Tibial nerve (tissue), 4 donors: ENCODE measurements around the gene NUMB. TPM values are rescaled to one million over a fixed set of nuclear protein-coding genes. Genes with fewer than 3 reads are reported as not detected.

Source experiments
- DNase-seq, 2 donors: peaks; one replicate each; pipeline ENCODE4 v3.0.0-alpha.2; 2019; ENCODE audit warnings: low spot score in 2 of 2
- H3K27ac ChIP-seq, 4 donors: fragments of 200-600 bp; sonication (generic) in 3 of 4; one replicate each; pipeline ENCODE4 v1.5.1; 2017 to 2019; ENCODE audit warnings: mild to moderate bottlenecking in 1 of 4
- H3K27me3 ChIP-seq, 2 donors: fragments of 200-600 bp; sonication (generic) in 1 of 2; one replicate each; pipeline versions ENCODE4 v1.5.1 to v1.6.0; 2017 to 2019
- H3K36me3 ChIP-seq, 3 donors: fragments of 200-600 bp; sonication (generic); one replicate each; pipeline ENCODE4 v1.5.1; 2018 to 2019
- H3K4me1 ChIP-seq, 4 donors: fragments of 200-600 bp; sonication (generic) in 3 of 4; one replicate each; pipeline ENCODE4 v1.5.1; 2017 to 2019
- H3K4me3 ChIP-seq, 4 donors: fragments of 200-600 bp; sonication (generic) in 3 of 4; one replicate each; pipeline ENCODE4 v1.5.1; 2017 to 2019; ENCODE audit warnings: mild to moderate bottlenecking in 1 of 4, moderate library complexity in 1 of 4
- H3K9me3 ChIP-seq, 4 donors: fragments of 200-600 bp; sonication (generic) in 3 of 4; one replicate each; pipeline ENCODE4 v1.5.1; 2017 to 2019
- EP300 ChIP-seq, 2 donors: sonication (generic); formaldehyde crosslinking; IDR thresholded peaks; one replicate each; pipeline ENCODE4 v1.6.1; 2017; ENCODE audit warnings: antibody characterized with exemption in 2 of 2, mild to moderate bottlenecking in 1 of 2
- POLR2A ChIP-seq, 2 donors: fragments of 450-650 bp; IDR thresholded peaks; one replicate each; pipeline ENCODE4 v1.6.1; 2017; ENCODE audit warnings: antibody characterized with exemption in 2 of 2, mild to moderate bottlenecking in 2 of 2, moderate library complexity in 2 of 2
- WGBS, 2 donors: methylation state at CpG; one replicate each; pipeline ENCODE4 v1.1.5; 2018; 5-methylcytosine and 5-hydroxymethylcytosine counted together
- total RNA-seq, 4 donors: library from RNA; depleted of rRNA; stranded (reverse); fragments of >200 nt; gene quantifications; one replicate each; pipeline ENCODE4 v1.1.0, GENCODE V29; 2016
- TF ChIP-seq, protein P1 (sequence below), 5 experiments: fragments of 200-600 bp in 3 of 5; fragments of 450-650 bp in 2 of 5; sonication (generic) in 3 of 5; IDR thresholded peaks; one replicate each; pipeline ENCODE4 v1.5.1; 2016 to 2019; ENCODE audit warnings: antibody characterized with exemption in 5 of 5, mild to moderate bottlenecking in 3 of 5, moderate library complexity in 2 of 5

The NUMB gene
- total RNA-seq, 4 donors from 2014 or later, result 50.7 to 81.9 (median 60.2) TPM

DNA sequence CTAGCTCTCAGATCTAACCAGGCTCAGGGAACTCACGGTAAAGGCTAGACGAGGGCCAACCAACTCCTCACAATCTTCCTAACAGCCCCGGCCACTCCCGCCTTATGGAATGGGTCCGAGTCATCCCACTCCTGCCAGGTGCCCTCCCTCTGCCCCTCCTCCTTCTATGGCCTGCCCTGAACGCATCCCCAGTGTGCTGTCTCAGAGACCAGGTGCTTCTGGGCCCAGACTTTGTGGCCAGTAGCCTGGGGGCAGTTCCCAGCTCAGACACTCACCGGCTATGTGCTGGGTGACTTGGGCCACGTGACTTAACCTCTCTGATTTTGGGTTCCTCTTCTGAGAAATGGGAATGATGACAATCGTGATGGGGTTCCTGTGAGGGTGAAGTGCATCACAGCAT lies 198.5 kb downstream of the NUMB start:
- no peak overlapping the region for H3K27ac ChIP-seq
- no peak overlapping the region for H3K4me3 ChIP-seq
- H3K27me3 ChIP-seq, result no peaks in the 10 kb centered on the region
- no peak for TF ChIP-seq POLR2A (IDR thresholded peaks at IDR 0.05)
- TF ChIP-seq, protein P1, sequence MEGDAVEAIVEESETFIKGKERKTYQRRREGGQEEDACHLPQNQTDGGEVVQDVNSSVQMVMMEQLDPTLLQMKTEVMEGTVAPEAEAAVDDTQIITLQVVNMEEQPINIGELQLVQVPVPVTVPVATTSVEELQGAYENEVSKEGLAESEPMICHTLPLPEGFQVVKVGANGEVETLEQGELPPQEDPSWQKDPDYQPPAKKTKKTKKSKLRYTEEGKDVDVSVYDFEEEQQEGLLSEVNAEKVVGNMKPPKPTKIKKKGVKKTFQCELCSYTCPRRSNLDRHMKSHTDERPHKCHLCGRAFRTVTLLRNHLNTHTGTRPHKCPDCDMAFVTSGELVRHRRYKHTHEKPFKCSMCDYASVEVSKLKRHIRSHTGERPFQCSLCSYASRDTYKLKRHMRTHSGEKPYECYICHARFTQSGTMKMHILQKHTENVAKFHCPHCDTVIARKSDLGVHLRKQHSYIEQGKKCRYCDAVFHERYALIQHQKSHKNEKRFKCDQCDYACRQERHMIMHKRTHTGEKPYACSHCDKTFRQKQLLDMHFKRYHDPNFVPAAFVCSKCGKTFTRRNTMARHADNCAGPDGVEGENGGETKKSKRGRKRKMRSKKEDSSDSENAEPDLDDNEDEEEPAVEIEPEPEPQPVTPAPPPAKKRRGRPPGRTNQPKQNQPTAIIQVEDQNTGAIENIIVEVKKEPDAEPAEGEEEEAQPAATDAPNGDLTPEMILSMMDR (IDR thresholded peaks at IDR 0.05), result no peak
- no peak for TF ChIP-seq EP300 (IDR thresholded peaks at IDR 0.05)
- H3K9me3 ChIP-seq, result no peaks in the 10 kb centered on the region
- 85 to 86% methylated on average over 7 to 9 of the region's 9 CpGs for WGBS, 2 donors
- H3K36me3 ChIP-seq, result peaks cover 0 to 72% (median 0%) of the 10 kb centered on the region in 3 donors
- no peak for DNase-seq
- peaks cover 0 to 6% (median 0%) of the 10 kb centered on the region in 4 donors for H3K4me1 ChIP-seq

DNA sequence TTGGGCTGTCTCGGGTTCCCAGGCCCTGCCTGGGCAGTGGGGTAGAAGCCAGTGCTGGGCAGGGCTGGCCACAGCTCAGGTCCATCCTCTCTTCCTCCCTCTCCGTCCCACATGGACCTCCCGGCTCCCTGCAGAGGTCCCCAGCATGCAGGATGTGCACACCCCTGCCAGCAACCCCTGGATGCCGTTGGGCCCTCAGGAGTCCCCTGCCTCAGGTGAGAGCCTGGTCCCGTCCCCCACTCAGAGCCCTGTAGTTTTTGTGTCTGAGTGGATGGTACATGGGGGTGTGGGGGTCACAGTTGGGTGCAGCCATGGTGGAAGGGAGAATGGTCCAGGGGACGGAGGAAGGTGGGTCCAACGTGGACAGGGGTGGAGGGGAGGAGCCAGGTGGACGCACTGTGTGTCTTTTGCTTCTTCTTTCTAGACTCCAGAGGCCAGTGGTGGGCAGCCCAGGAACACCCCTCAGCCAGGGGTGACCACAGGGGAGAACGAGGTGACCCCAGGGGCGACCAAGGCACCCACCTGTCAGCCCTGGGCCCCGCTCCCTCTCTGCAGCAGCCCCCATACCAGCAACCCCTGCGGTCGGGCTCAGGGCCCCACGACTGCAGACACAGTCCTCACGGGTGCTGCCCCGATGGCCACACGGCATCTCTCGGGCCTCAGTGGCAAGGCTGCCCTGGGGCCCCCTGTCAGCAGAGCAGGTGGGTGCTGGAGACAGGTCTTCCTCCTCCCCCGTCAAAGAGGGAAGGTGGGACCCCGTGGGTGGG lies 199.3 kb downstream of the NUMB start:
- TF ChIP-seq, protein P1 (IDR thresholded peaks at IDR 0.05), result no peak
- TF ChIP-seq EP300 (IDR thresholded peaks at IDR 0.05), result no peak
- TF ChIP-seq POLR2A (IDR thresholded peaks at IDR 0.05), result no peak
- Histone ChIP-seq H3K4me3 (no peak overlapping the region), H3K9me3 (no peaks in the 10 kb centered on the region), H3K36me3 (peaks cover 0 to 72% (median 0%) of the 10 kb centered on the region in 3 donors), H3K27ac (no peak overlapping the region), H3K27me3 (no peaks in the 10 kb centered on the region), H3K4me1 (peaks cover 0 to 6% (median 0%) of the 10 kb centered on the region in 4 donors)
- DNase-seq, result no peak
- 81 to 82% methylated on average over 15 of the region's 20 CpGs for WGBS, 2 donors

DNA sequence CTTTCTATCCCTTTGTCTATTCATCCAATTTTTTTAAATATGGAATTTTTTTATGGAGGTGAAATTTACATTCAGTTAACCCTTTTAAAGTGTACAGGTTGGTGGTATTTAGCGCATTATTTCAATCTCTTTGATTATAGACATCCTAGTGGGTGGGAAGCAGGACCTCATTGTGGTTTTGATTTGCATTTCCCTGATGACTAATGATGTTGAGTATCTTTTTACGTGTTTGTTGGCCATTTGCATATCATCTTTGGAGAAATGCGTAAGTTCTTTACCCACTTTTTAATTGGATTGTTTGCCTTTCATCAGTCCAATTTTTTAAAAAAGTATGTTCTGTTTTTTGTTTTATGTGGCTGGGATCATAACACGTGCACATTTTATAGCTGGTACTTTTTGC lies 200.3 kb downstream of the NUMB start:
- H3K36me3 ChIP-seq, result peaks cover 0 to 72% (median 0%) of the 10 kb centered on the region in 3 donors
- H3K27me3 ChIP-seq, result no peaks in the 10 kb centered on the region
- no peak for DNase-seq
- no peak overlapping the region for H3K4me3 ChIP-seq
- TF ChIP-seq EP300 (IDR thresholded peaks at IDR 0.05), result no peak
- TF ChIP-seq POLR2A (IDR thresholded peaks at IDR 0.05), result no peak
- TF ChIP-seq, protein P1 (IDR thresholded peaks at IDR 0.05), result no peak
- H3K9me3 ChIP-seq, result no peaks in the 10 kb centered on the region
- WGBS, 2 donors, result 79 to 80% methylated on average over 4 of the region's 4 CpGs
- H3K4me1 ChIP-seq, result peaks cover 0 to 6% (median 0%) of the 10 kb centered on the region in 4 donors
- no peak overlapping the region for H3K27ac ChIP-seq

DNA sequence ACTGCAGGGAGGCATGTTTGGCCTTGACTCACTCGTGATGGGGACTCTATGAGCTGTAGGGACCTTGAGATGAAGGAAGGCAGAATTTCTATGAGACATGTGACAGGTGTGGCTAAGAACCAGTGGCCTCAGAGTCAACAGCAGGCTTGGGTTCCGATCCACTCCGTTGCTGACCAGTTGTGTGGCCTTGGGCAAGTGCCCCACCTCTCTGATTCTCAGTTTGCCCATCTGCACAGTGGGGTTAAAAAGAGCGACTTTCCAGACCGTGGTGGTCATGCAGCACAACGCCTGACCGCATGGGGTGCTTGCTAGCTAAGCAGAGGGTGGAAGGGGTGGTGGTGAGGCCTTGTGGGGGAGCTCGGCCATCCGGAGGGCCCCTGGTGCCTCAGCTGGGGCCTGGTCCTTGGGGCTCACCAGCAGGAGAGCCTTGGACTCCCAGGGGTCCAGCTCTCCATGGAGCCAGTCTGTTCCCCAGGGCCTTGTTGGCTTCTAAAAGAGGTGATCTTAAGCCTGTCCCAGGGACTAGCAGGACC lies 202.6 kb downstream of the NUMB start:
- H3K36me3 ChIP-seq, result peaks cover 0 to 73% (median 0%) of the 10 kb centered on the region in 3 donors
- 87 to 91% methylated on average over 7 to 9 of the region's 9 CpGs for WGBS, 2 donors
- TF ChIP-seq, protein P1 (IDR thresholded peaks at IDR 0.05), result no peak
- no peak for TF ChIP-seq POLR2A (IDR thresholded peaks at IDR 0.05)
- TF ChIP-seq EP300 (IDR thresholded peaks at IDR 0.05), result no peak

DNA sequence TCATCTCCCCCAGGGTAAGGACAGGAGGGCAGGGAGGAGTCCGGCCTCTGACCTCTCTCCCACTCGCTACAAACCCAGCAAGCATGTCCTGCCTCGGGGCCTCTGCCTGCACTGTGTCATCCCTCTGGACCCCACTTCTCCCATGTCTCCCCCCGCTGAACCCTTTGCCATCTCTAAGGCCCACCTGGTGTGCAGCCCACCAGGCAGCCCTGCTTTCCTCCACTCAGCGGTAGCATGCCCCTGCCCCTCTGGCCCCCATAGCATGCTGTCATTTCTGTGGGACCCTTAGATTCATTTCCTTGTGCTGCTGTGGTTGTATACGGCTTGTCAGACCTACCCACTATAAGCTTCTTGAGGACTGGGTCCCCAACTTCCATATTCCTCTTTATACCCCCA lies 203.3 kb downstream of the NUMB start:
- 79 to 82% methylated on average over 6 of the region's 6 CpGs for WGBS, 2 donors

More for the DNA sequence above, 202.6 kb downstream of the NUMB start:
- Histone ChIP-seq H3K4me3 (no peak overlapping the region), H3K27me3 (no peaks in the 10 kb centered on the region), H3K27ac (no peak overlapping the region), H3K4me1 (peaks cover 0 to 3% (median 0%) of the 10 kb centered on the region in 4 donors), H3K9me3 (no peaks in the 10 kb centered on the region)
- DNase-seq, result no peak

More for the DNA sequence above, 203.3 kb downstream of the NUMB start:
- Histone ChIP-seq H3K4me1 (no peaks in the 10 kb centered on the region), H3K9me3 (no peaks in the 10 kb centered on the region), H3K27me3 (no peaks in the 10 kb centered on the region), H3K36me3 (peaks cover 0 to 75% (median 0%) of the 10 kb centered on the region in 3 donors), H3K4me3 (no peak overlapping the region), H3K27ac (no peak overlapping the region)
- no peak for DNase-seq
- no peak for TF ChIP-seq EP300 (IDR thresholded peaks at IDR 0.05)
- no peak for TF ChIP-seq POLR2A (IDR thresholded peaks at IDR 0.05)
- TF ChIP-seq, protein P1 (IDR thresholded peaks at IDR 0.05), result no peak
